HCT116 (cell line): ENCODE data around the gene HSD17B3. TPM values are rescaled to one million over a fixed set of nuclear protein-coding genes. Genes with fewer than 3 reads are reported as not detected.

ENCODE experiments used
- ATAC-seq: fragments of 200-7000 bp; cut with Tn5 transposase; 2 replicates; pipeline ENCODE4 v1.9.1; 2020; ENCODE audit warnings: mild to moderate bottlenecking, moderate library complexity
- BruUV-seq: library from RNA; stranded (reverse); fragments of 400-500 nt; replicated peaks from 2 replicates; lab custom pipeline; 2021; lab: Mats Ljungman, UMichigan
- CTCF ChIA-PET: fragments of 300-600 bp; sonication (Branson Sonifier 250); formaldehyde crosslinking; loops from one replicate; lab custom pipeline; 2021; ENCODE audit warnings: antibody characterized with exemption; lab: Charles Lee
- POLR2A ChIA-PET: fragments of 300-600, 350-600 bp; sonication (Branson Sonifier 250); formaldehyde crosslinking; loops from one replicate; lab custom pipeline; 2021; ENCODE audit warnings: antibody characterized with exemption; lab: Charles Lee
- RAD21 ChIA-PET, 2 experiments: fragments of 300-600 bp; sonication (Branson Sonifier 250); formaldehyde crosslinking; loops; one replicate each; lab custom pipeline; 2023; ENCODE audit warnings: low total read pairs in 2 of 2; ENCODE audit not compliant: uncharacterized antibody in 2 of 2, unreplicated experiment in 2 of 2, low non-redundant PET in 1 of 2; lab: Charles Lee
- DNase-seq: peaks from one replicate; pipeline ENCODE4 v3.0.0-alpha.2; 2010; ENCODE audit warnings: low read depth, low spot score
- H2AFZ ChIP-seq: fragments of 200-600 bp; shearing (Covaris generic), sonication (generic); 2 replicates; pipeline ENCODE4 v1.6.1; 2017; ENCODE audit warnings: low read depth, mixed run types, mixed read lengths, antibody characterized with exemption, low read length; ENCODE audit not compliant: poor library complexity, severe bottlenecking
- H3K27ac ChIP-seq: 2 replicates; pipeline ENCODE4 v1.5.1; 2012; ENCODE audit warnings: low read depth, low read length
- H3K27me3 ChIP-seq: fragments of 200-600 bp; sonication (generic); 2 replicates; pipeline ENCODE4 v1.6.1; 2016; ENCODE audit warnings: mixed run types, low read length, mixed read lengths; ENCODE audit not compliant: insufficient read depth
- H3K36me3 ChIP-seq, 2 experiments: fragments of 200-500 bp in 1 of 2; fragments of 200-600 bp in 1 of 2; sonication (Bioruptor generic) in 1 of 2; sonication (generic) in 1 of 2; 2 replicates each; pipeline versions ENCODE4 v1.5.1 to v1.6.1; 2014 to 2016; ENCODE audit warnings: low read length in 2 of 2, inconsistent platforms in 1 of 2, mixed read lengths in 1 of 2, mixed run types in 1 of 2; ENCODE audit not compliant: insufficient read depth in 2 of 2, control insufficient read depth in 1 of 2
- H3K4me1 ChIP-seq, 2 experiments: fragments of 200-600 bp in 1 of 2; sonication (generic) in 1 of 2; 2 replicates each; pipeline versions ENCODE4 v1.5.1 to v1.6.1; 2012 to 2017; ENCODE audit warnings: low read length in 2 of 2, inconsistent platforms in 1 of 2, mild to moderate bottlenecking in 1 of 2, mixed read lengths in 1 of 2, mixed run types in 1 of 2, moderate library complexity in 1 of 2; ENCODE audit not compliant: insufficient read depth in 2 of 2, control insufficient read depth in 1 of 2
- H3K4me2 ChIP-seq: fragments of 200-600 bp; sonication (generic); 2 replicates; pipeline ENCODE4 v1.6.1; 2017; ENCODE audit warnings: mixed run types, low read length, mixed read lengths
- H3K4me3 ChIP-seq, 2 experiments: fragments of 200-600 bp in 1 of 2; sonication (generic) in 1 of 2; replicated peaks in 1 of 2; 2 replicates each; pipeline ENCODE4 v1.5.1; 2011 to 2016; ENCODE audit warnings: low read length in 2 of 2, control low read depth in 1 of 2, low read depth in 1 of 2, mild to moderate bottlenecking in 1 of 2, mixed read lengths in 1 of 2, mixed run types in 1 of 2
- H3K79me2 ChIP-seq: fragments of 200-600 bp; sonication (generic); 2 replicates; pipeline ENCODE4 v1.6.1; 2017; ENCODE audit warnings: mild to moderate bottlenecking, mixed run types, low read length, moderate library complexity, mixed read lengths; ENCODE audit not compliant: insufficient read depth
- H3K9ac ChIP-seq: fragments of 200-600 bp; sonication (generic); 2 replicates; pipeline ENCODE4 v1.6.1; 2016; ENCODE audit warnings: low read length, mixed read lengths
- H3K9me2 ChIP-seq: fragments of 200-600 bp; sonication (generic), shearing (Covaris generic); 2 replicates; pipeline ENCODE4 v1.6.1; 2017; ENCODE audit warnings: mixed run types, mild to moderate bottlenecking, moderate library complexity; ENCODE audit not compliant: insufficient read depth
- H3K9me3 ChIP-seq, 2 experiments: fragments of 200-500 bp in 1 of 2; fragments of 200-600 bp in 1 of 2; sonication (Bioruptor generic) in 1 of 2; sonication (generic) in 1 of 2; 2 replicates each; pipeline ENCODE4 v1.6.1; 2014 to 2017; ENCODE audit warnings: low read length in 2 of 2, mixed read lengths in 2 of 2, inconsistent platforms in 1 of 2, low read depth in 1 of 2, mild to moderate bottlenecking in 1 of 2, mixed run types in 1 of 2, moderate library complexity in 1 of 2; ENCODE audit not compliant: control insufficient read depth in 1 of 2, insufficient read depth in 1 of 2
- H4K20me1 ChIP-seq: fragments of 200-600 bp; sonication (generic), shearing (Covaris generic); 2 replicates; pipeline ENCODE4 v1.6.1; 2017; ENCODE audit warnings: mixed run types, mild to moderate bottlenecking, moderate library complexity; ENCODE audit not compliant: insufficient read depth
- ATF3 ChIP-seq: IDR thresholded peaks from 2 replicates; pipeline ENCODE4 v1.6.1; 2012
- CBX3 ChIP-seq: IDR thresholded peaks from 2 replicates; pipeline ENCODE4 v1.6.1; 2012; ENCODE audit warnings: low read depth
- CTCF ChIP-seq, 3 experiments: fragments of 200-600 bp in 1 of 3; sonication (generic) in 1 of 3; IDR thresholded peaks in 2 of 3; conservative IDR thresholded peaks in 1 of 3; 2 replicates each; pipeline ENCODE4 v1.5.1; 2012 to 2017; ENCODE audit warnings: low read depth in 2 of 3, low read length in 2 of 3, antibody characterized with exemption in 1 of 3, borderline replicate concordance in 1 of 3, control low read depth in 1 of 3, mild to moderate bottlenecking in 1 of 3, mixed read lengths in 1 of 3, mixed run types in 1 of 3, moderate library complexity in 1 of 3; ENCODE audit not compliant: insufficient read depth in 1 of 3
- ELF1 ChIP-seq: IDR thresholded peaks from 2 replicates; pipeline ENCODE4 v1.6.1; 2012; ENCODE audit warnings: low read depth, borderline replicate concordance
- EZH2phosphoT487 ChIP-seq: fragments of 200-600 bp; IDR thresholded peaks from 2 replicates; pipeline ENCODE4 v1.6.1; 2018; ENCODE audit warnings: antibody characterized with exemption, borderline replicate concordance
- FOSL1 ChIP-seq: IDR thresholded peaks from 2 replicates; pipeline ENCODE4 v1.6.1; 2012; ENCODE audit warnings: low read depth
- JUND ChIP-seq: IDR thresholded peaks from 2 replicates; pipeline ENCODE4 v1.6.1; 2012
- POLR2A ChIP-seq: IDR thresholded peaks from 2 replicates; pipeline ENCODE4 v1.7.0; 2011; ENCODE audit warnings: borderline replicate concordance; ENCODE audit not compliant: insufficient read depth, insufficient read length; ENCODE audit errors: extremely low read depth
- POLR2AphosphoS5 ChIP-seq: IDR thresholded peaks from 2 replicates; pipeline ENCODE4 v1.6.1; 2011; ENCODE audit warnings: mild to moderate bottlenecking, low read depth, low read length, moderate library complexity
- REST ChIP-seq: IDR thresholded peaks from 2 replicates; pipeline ENCODE4 v1.6.1; 2012; ENCODE audit warnings: low read depth
- SIN3A ChIP-seq: IDR thresholded peaks from 2 replicates; pipeline ENCODE4 v1.6.1; 2012; ENCODE audit warnings: low read depth
- SP1 ChIP-seq: IDR thresholded peaks from 2 replicates; pipeline ENCODE4 v1.6.1; 2012; ENCODE audit warnings: low read depth
- SRF ChIP-seq: IDR thresholded peaks from 2 replicates; pipeline ENCODE4 v1.6.1; 2012; ENCODE audit warnings: low read depth
- YY1 ChIP-seq: IDR thresholded peaks from 2 replicates; pipeline ENCODE4 v1.6.1; 2011; ENCODE audit warnings: low read length, low read depth, moderate library complexity, mild to moderate bottlenecking; ENCODE audit not compliant: insufficient replicate concordance; ENCODE audit errors: extremely low read depth
- ZBTB33 ChIP-seq: IDR thresholded peaks from 2 replicates; pipeline ENCODE4 v1.6.1; 2011; ENCODE audit warnings: mild to moderate bottlenecking, low read length, moderate library complexity; ENCODE audit not compliant: insufficient replicate concordance; ENCODE audit errors: extremely low read depth
- ZFX ChIP-seq: fragments of 450-650 bp; IDR thresholded peaks from 2 replicates; pipeline ENCODE4 v1.6.1; 2017
- ZNF274 ChIP-seq: fragments of 200-500 bp; sonication (Bioruptor generic); IDR thresholded peaks from 2 replicates; pipeline ENCODE4 v1.6.1; 2014; ENCODE audit warnings: mild to moderate bottlenecking, low read depth, low read length, inconsistent platforms
- intact Hi-C: fragments of 100-400 bp; cut with micrococcal nuclease; formaldehyde crosslinking; loops from 2 replicates; pipeline ENCODE4 v1.10.0; 2022
- total RNA-seq: library from RNA; stranded (reverse); gene quantifications from one replicate; pipeline ENCODE4 v1.2.1, GENCODE V29; 2021; ENCODE audit not compliant: unreplicated experiment

HSD17B3 gene
- total RNA-seq, 1 experiment from 2014 or later = 0.37 TPM

- TF ChIP-seq SRF (no peak), ELF1 (no peak), ATF3 (no peak), SIN3A (no peak), ZFX (no peak), POLR2AphosphoS5 (no peak), ZNF274 (no peak), SP1 (no peak), CBX3 (no peak), EZH2phosphoT487 (no peak), YY1 (no peak), CTCF (IDR thresholded peaks at IDR 0.05 in 2 of 3, conservative IDR thresholded peaks at IDR 0.05 in 1 of 3; ENCODE audit: borderline replicate concordance in 1 of 3, insufficient read depth in 1 of 3, low read depth in 2 of 3, low read length in 2 of 3) (no peak), POLR2A (no peak), JUND (no peak), ZBTB33 (no peak), REST (no peak), FOSL1 (no peak)
- ChIA-PET CTCF (no interaction called here), RAD21 (no interaction called here), POLR2A (no interaction called here)
- Histone ChIP-seq H3K9ac (no peak overlapping the region), H3K27ac (no peak overlapping the region), H3K9me3 (no peaks in the 10 kb centered on the region; a peak in 1 of 4 replicates), H3K27me3 (no peaks in the 10 kb centered on the region), H3K4me1 (no peaks in the 10 kb centered on the region), H3K36me3 (no peaks in the 10 kb centered on the region), H2AFZ (no peak overlapping the region), H4K20me1 (no peaks in the 10 kb centered on the region), H3K79me2 (no peaks in the 10 kb centered on the region), H3K4me3 (no peak overlapping the region), H3K4me2 (no peak overlapping the region), H3K9me2 (no peaks in the 10 kb centered on the region)
- DNase-seq (no peak), ATAC-seq (no peak)
- BruUV-seq = no TSS peak
- intact Hi-C loops = no loop called here
Observed at GRCh38 chr9:96202971-96203780, 98.8 kb downstream of the HSD17B3 start.
